HepG2 (cell line): ENCODE data around the gene XPO5. TPM values are rescaled to one million over a fixed set of nuclear protein-coding genes. Genes with fewer than 3 reads are reported as not detected.

Experiments used
- ATF1 ChIP-seq: IDR thresholded peaks from 2 replicates; pipeline ENCODE4 v1.6.1; 2016; ENCODE audit warnings: mild to moderate bottlenecking, control low read depth
- DNMT1 ChIP-seq: sonication (generic); formaldehyde crosslinking; IDR thresholded peaks from 2 replicates; pipeline ENCODE4 v1.5.1; 2020; ENCODE audit warnings: mild to moderate bottlenecking, missing genetic modification reagents
- KLF15 ChIP-seq: sonication (generic); formaldehyde crosslinking; IDR thresholded peaks from 2 replicates; pipeline ENCODE4 v1.8.1; 2023; ENCODE audit warnings: borderline replicate concordance, mild to moderate bottlenecking, inconsistent platforms, missing genetic modification reagents, mixed read lengths
- KLF16 ChIP-seq, 2 experiments: sonication (generic) in 1 of 2; formaldehyde crosslinking in 1 of 2; IDR thresholded peaks; 2 replicates each; pipeline versions ENCODE4 v1.6.1 to v1.8.0; 2016 to 2023; ENCODE audit warnings: missing genetic modification reagents in 2 of 2, missing compliant biosample characterization in 1 of 2
- SALL1 ChIP-seq: sonication (generic); formaldehyde crosslinking; IDR thresholded peaks from 2 replicates; pipeline ENCODE4 v1.8.0; 2022; ENCODE audit warnings: mild to moderate bottlenecking, missing genetic modification reagents
- SIX4 ChIP-seq: sonication (generic); formaldehyde crosslinking; IDR thresholded peaks from 2 replicates; pipeline ENCODE4 v1.4.0; 2020; ENCODE audit warnings: missing genetic modification reagents
- SMAD9 ChIP-seq: sonication (generic); formaldehyde crosslinking; IDR thresholded peaks from 2 replicates; pipeline ENCODE4 v1.5.1; 2020; ENCODE audit warnings: mild to moderate bottlenecking, missing genetic modification reagents
- SP1 ChIP-seq, 2 experiments: fragments of 450-650 bp in 1 of 2; sonication (generic) in 1 of 2; formaldehyde crosslinking in 1 of 2; IDR thresholded peaks; 2 replicates each; pipeline versions ENCODE4 v1.4.0 to v1.6.1; 2016 to 2020; ENCODE audit warnings: missing genetic modification reagents in 1 of 2
- TOE1 ChIP-seq: sonication (generic); formaldehyde crosslinking; IDR thresholded peaks from 2 replicates; pipeline ENCODE4 v1.4.0; 2020; ENCODE audit warnings: mild to moderate bottlenecking, missing genetic modification reagents
- ZFY ChIP-seq: sonication (generic); formaldehyde crosslinking; IDR thresholded peaks from 2 replicates; pipeline ENCODE4 v1.4.0; 2020; ENCODE audit warnings: missing genetic modification reagents
- ZKSCAN5 ChIP-seq: sonication (generic); formaldehyde crosslinking; IDR thresholded peaks from 2 replicates; pipeline ENCODE4 v1.5.1; 2020; ENCODE audit warnings: mild to moderate bottlenecking, missing genetic modification reagents
- ZMYM3 ChIP-seq: sonication (generic); formaldehyde crosslinking; IDR thresholded peaks from 2 replicates; pipeline ENCODE4 v1.5.1; 2020; ENCODE audit warnings: mild to moderate bottlenecking, missing genetic modification reagents
- ZNF333 ChIP-seq: sonication (generic); formaldehyde crosslinking; IDR thresholded peaks from 2 replicates; pipeline ENCODE4 v1.4.0; 2020; ENCODE audit warnings: mild to moderate bottlenecking, missing genetic modification reagents, borderline replicate concordance
- ZNF773 ChIP-seq: sonication (generic); formaldehyde crosslinking; IDR thresholded peaks from 2 replicates; pipeline ENCODE4 v1.4.0; 2020; ENCODE audit warnings: missing genetic modification reagents, borderline replicate concordance
- ZNF777 ChIP-seq: sonication (generic); formaldehyde crosslinking; IDR thresholded peaks from 2 replicates; pipeline ENCODE4 v1.4.0; 2020; ENCODE audit warnings: missing genetic modification reagents
- ZSCAN20 ChIP-seq: sonication (generic); formaldehyde crosslinking; IDR thresholded peaks from 2 replicates; pipeline ENCODE4 v1.4.0; 2020; ENCODE audit warnings: missing genetic modification reagents, mild to moderate bottlenecking, borderline replicate concordance
- ZSCAN31 ChIP-seq: sonication (generic); formaldehyde crosslinking; IDR thresholded peaks from 2 replicates; pipeline ENCODE4 v1.5.0; 2020; ENCODE audit warnings: low read depth, mild to moderate bottlenecking, missing genetic modification reagents
- polyA plus RNA-seq, 8 experiments: library from polyadenylated mRNA; depleted of rRNA in 3 of 8; stranded (reverse) in 7 of 8; unstranded in 1 of 8; fragments of >200 nt; fragmentation: Illumina TruSeq in 4 of 8; extraction: Trizol in 4 of 8; gene quantifications; 2 replicates each; pipeline versions ENCODE4 v1.2.1 to v1.2.3, GENCODE V29; 2011 to 2016; ENCODE audit warnings: low read depth in 4 of 8, missing spikeins in 1 of 8, mixed read lengths in 1 of 8; ENCODE audit not compliant: insufficient read depth in 1 of 8
- total RNA-seq, 5 experiments: library from RNA; depleted of rRNA; stranded (reverse); fragments of >200 nt; fragmentation: Illumina TruSeq; extraction: Trizol; gene quantifications; 2 replicates each; pipeline ENCODE4 v1.2.3, GENCODE V29; 2016; ENCODE audit warnings: low read depth in 1 of 5
- TF ChIP-seq, protein P1 (sequence below), 2 experiments: sonication (generic) in 1 of 2; formaldehyde crosslinking in 1 of 2; IDR thresholded peaks; 2 replicates each; pipeline versions ENCODE4 v1.4.0 to v1.6.1; 2018 to 2020; ENCODE audit warnings: missing genetic modification reagents in 2 of 2, borderline replicate concordance in 1 of 2, low read depth in 1 of 2, mild to moderate bottlenecking in 1 of 2, missing biosample characterization in 1 of 2
- TF ChIP-seq, protein P2 (sequence below): sonication (generic); formaldehyde crosslinking; IDR thresholded peaks from 2 replicates; pipeline ENCODE4 v1.5.0; 2020; ENCODE audit warnings: missing genetic modification reagents
- TF ChIP-seq, protein P3 (sequence below): sonication (generic); formaldehyde crosslinking; IDR thresholded peaks from 2 replicates; pipeline ENCODE4 v1.5.1; 2020; ENCODE audit warnings: mild to moderate bottlenecking, moderate library complexity, missing genetic modification reagents
- TF ChIP-seq, protein P4 (sequence below): sonication (generic); formaldehyde crosslinking; IDR thresholded peaks from 2 replicates; pipeline ENCODE4 v1.4.0; 2020; ENCODE audit warnings: missing genetic modification reagents

The XPO5 gene
- total and polyA plus RNA-seq, 2 of the 13 experiments (the other 11 are each of a cell fraction or from before 2014, with no cell fraction given), result 52.2 to 68.0 TPM

DNA sequence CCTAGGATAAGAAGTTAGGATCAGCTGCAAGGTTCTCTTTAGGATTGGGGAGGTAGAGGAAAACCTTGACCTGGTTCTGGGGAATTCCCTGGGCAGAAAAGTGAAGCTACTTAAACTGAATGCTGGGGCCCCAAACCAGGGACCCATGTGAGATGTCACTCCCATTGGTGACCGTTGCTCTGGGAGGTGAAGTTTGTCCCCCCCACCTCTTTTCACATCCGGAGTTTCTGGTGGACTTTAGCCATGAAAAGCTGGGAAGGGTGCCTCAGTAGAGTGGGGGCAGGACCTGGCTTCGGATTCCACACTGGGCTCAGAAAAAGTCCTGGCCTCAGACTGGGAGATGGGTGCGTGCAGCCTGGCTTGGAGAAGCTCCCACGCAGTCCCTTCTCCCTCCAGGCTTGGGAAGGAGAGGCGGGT lies 85.3 kb downstream of the XPO5 start (continued):
- TF ChIP-seq, protein P1, sequence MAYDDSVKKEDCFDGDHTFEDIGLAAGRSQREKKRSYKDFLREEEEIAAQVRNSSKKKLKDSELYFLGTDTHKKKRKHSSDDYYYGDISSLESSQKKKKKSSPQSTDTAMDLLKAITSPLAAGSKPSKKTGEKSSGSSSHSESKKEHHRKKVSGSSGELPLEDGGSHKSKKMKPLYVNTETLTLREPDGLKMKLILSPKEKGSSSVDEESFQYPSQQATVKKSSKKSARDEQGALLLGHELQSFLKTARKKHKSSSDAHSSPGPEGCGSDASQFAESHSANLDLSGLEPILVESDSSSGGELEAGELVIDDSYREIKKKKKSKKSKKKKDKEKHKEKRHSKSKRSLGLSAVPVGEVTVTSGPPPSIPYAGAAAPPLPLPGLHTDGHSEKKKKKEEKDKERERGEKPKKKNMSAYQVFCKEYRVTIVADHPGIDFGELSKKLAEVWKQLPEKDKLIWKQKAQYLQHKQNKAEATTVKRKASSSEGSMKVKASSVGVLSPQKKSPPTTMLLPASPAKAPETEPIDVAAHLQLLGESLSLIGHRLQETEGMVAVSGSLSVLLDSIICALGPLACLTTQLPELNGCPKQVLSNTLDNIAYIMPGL (CRISPR knock-in tag; IDR thresholded peaks at IDR 0.05; ENCODE audit: borderline replicate concordance in 1 of 2, low read depth in 1 of 2), result no peak
- TF ChIP-seq ZKSCAN5 (CRISPR knock-in tag) (peak; percentile 84), SMAD9 (CRISPR knock-in tag) (no peak), KLF15 (no peak; the same call in 1 of the 2 replicates), SALL1 (CRISPR knock-in tag) (peak; percentile 97), ZNF777 (no peak), DNMT1 (no peak), ZNF333 (no peak), ZSCAN31 (no peak), ZNF773 (CRISPR knock-in tag) (0 out of 2 replicates have a peak, but pooled peaks have one; percentile 42), ATF1 (CRISPR knock-in tag) (no peak), KLF16 (CRISPR knock-in tag; IDR thresholded peaks at IDR 0.05) (no peak), TOE1 (no peak), ZFY (CRISPR knock-in tag) (no peak), ZSCAN20 (peak; percentile 82; the same call in 1 of the 2 replicates), SP1 (IDR thresholded peaks at IDR 0.05) (no peak), SP1 (CRISPR knock-in tag; IDR thresholded peaks at IDR 0.05) (no peak), SIX4 (peak; percentile 64), ZMYM3 (CRISPR knock-in tag) (peak; percentile 96; the same call in 1 of the 2 replicates)
- TF ChIP-seq, protein P2, sequence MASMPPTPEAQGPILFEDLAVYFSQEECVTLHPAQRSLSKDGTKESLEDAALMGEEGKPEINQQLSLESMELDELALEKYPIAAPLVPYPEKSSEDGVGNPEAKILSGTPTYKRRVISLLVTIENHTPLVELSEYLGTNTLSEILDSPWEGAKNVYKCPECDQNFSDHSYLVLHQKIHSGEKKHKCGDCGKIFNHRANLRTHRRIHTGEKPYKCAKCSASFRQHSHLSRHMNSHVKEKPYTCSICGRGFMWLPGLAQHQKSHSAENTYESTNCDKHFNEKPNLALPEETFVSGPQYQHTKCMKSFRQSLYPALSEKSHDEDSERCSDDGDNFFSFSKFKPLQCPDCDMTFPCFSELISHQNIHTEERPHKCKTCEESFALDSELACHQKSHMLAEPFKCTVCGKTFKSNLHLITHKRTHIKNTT (CRISPR knock-in tag), result no peak
- TF ChIP-seq, protein P3, sequence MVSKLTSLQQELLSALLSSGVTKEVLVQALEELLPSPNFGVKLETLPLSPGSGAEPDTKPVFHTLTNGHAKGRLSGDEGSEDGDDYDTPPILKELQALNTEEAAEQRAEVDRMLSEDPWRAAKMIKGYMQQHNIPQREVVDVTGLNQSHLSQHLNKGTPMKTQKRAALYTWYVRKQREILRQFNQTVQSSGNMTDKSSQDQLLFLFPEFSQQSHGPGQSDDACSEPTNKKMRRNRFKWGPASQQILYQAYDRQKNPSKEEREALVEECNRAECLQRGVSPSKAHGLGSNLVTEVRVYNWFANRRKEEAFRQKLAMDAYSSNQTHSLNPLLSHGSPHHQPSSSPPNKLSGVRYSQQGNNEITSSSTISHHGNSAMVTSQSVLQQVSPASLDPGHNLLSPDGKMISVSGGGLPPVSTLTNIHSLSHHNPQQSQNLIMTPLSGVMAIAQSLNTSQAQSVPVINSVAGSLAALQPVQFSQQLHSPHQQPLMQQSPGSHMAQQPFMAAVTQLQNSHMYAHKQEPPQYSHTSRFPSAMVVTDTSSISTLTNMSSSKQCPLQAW, result no peak; the same call in 1 of the 2 replicates
- TF ChIP-seq, protein P4, sequence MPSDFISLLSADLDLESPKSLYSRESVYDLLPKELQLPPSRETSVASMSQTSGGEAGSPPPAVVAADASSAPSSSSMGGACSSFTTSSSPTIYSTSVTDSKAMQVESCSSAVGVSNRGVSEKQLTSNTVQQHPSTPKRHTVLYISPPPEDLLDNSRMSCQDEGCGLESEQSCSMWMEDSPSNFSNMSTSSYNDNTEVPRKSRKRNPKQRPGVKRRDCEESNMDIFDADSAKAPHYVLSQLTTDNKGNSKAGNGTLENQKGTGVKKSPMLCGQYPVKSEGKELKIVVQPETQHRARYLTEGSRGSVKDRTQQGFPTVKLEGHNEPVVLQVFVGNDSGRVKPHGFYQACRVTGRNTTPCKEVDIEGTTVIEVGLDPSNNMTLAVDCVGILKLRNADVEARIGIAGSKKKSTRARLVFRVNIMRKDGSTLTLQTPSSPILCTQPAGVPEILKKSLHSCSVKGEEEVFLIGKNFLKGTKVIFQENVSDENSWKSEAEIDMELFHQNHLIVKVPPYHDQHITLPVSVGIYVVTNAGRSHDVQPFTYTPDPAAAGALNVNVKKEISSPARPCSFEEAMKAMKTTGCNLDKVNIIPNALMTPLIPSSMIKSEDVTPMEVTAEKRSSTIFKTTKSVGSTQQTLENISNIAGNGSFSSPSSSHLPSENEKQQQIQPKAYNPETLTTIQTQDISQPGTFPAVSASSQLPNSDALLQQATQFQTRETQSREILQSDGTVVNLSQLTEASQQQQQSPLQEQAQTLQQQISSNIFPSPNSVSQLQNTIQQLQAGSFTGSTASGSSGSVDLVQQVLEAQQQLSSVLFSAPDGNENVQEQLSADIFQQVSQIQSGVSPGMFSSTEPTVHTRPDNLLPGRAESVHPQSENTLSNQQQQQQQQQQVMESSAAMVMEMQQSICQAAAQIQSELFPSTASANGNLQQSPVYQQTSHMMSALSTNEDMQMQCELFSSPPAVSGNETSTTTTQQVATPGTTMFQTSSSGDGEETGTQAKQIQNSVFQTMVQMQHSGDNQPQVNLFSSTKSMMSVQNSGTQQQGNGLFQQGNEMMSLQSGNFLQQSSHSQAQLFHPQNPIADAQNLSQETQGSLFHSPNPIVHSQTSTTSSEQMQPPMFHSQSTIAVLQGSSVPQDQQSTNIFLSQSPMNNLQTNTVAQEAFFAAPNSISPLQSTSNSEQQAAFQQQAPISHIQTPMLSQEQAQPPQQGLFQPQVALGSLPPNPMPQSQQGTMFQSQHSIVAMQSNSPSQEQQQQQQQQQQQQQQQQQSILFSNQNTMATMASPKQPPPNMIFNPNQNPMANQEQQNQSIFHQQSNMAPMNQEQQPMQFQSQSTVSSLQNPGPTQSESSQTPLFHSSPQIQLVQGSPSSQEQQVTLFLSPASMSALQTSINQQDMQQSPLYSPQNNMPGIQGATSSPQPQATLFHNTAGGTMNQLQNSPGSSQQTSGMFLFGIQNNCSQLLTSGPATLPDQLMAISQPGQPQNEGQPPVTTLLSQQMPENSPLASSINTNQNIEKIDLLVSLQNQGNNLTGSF (CRISPR knock-in tag), result no peak
